ENCODE results near the gene ZNF846.

The ZNF846 gene

GRCh38 chr19:9724157-9724556 lies 44.4 kb downstream of the ZNF846 start:
- H3K4me3 ChIP-seq (ENCODE audit: low read depth, low read length) = no peak overlapping the region
- no peak for TF ChIP-seq CTCF (IDR thresholded peaks at IDR 0.05; ENCODE audit: low read depth, low read length)

- TF ChIP-seq CTCF (IDR thresholded peaks at IDR 0.05; ENCODE audit: low read depth, low read length) = no peak
- no peak overlapping the region for H3K4me3 ChIP-seq (ENCODE audit: low read depth, low read length)
Measured at GRCh38 chr19:9721861-9722260, 46.7 kb downstream of the ZNF846 start.

- no peak for TF ChIP-seq CTCF (IDR thresholded peaks at IDR 0.05; ENCODE audit: low read depth, low read length)
Measured at GRCh38 chr19:9720541-9720940, 48.0 kb downstream of the ZNF846 start.

GRCh38 chr19:9711815-9712214 lies 56.7 kb downstream of the ZNF846 start:
- H3K4me3 ChIP-seq (ENCODE audit: low read depth, low read length) = no peak overlapping the region
- TF ChIP-seq CTCF (IDR thresholded peaks at IDR 0.05; ENCODE audit: low read depth, low read length) = no peak

More at GRCh38 chr19:9720541-9720940, 48.0 kb downstream of the ZNF846 start:
- H3K4me3 ChIP-seq (ENCODE audit: low read depth, low read length) = no peak overlapping the region

GRCh38 chr19:9709305-9709704 lies 59.2 kb downstream of the ZNF846 start:
- H3K4me3 ChIP-seq (ENCODE audit: low read depth, low read length) = no peak overlapping the region
- no peak for TF ChIP-seq CTCF (IDR thresholded peaks at IDR 0.05; ENCODE audit: low read depth, low read length)

GRCh38 chr19:9705836-9706235 lies 62.7 kb downstream of the ZNF846 start:
- no peak overlapping the region for H3K4me3 ChIP-seq (ENCODE audit: low read depth, low read length)
- no peak for TF ChIP-seq CTCF (IDR thresholded peaks at IDR 0.05; ENCODE audit: low read depth, low read length)

- TF ChIP-seq CTCF (IDR thresholded peaks at IDR 0.05; ENCODE audit: low read depth, low read length) = no peak
- H3K4me3 ChIP-seq (ENCODE audit: low read depth, low read length) = no peak overlapping the region
Measured at GRCh38 chr19:9702186-9702585, 66.4 kb downstream of the ZNF846 start.
